ENCODE data around the gene C1QTNF1. TPM values are rescaled to one million over a fixed set of nuclear protein-coding genes. Genes with fewer than 3 reads are reported as not detected.

Gene C1QTNF1
- total and polyA plus RNA-seq, 9 of the 15 experiments (the other 6 are each of a cell fraction or from before 2014, with no cell fraction given), result 0.09 TPM; not detected in 8

DNA sequence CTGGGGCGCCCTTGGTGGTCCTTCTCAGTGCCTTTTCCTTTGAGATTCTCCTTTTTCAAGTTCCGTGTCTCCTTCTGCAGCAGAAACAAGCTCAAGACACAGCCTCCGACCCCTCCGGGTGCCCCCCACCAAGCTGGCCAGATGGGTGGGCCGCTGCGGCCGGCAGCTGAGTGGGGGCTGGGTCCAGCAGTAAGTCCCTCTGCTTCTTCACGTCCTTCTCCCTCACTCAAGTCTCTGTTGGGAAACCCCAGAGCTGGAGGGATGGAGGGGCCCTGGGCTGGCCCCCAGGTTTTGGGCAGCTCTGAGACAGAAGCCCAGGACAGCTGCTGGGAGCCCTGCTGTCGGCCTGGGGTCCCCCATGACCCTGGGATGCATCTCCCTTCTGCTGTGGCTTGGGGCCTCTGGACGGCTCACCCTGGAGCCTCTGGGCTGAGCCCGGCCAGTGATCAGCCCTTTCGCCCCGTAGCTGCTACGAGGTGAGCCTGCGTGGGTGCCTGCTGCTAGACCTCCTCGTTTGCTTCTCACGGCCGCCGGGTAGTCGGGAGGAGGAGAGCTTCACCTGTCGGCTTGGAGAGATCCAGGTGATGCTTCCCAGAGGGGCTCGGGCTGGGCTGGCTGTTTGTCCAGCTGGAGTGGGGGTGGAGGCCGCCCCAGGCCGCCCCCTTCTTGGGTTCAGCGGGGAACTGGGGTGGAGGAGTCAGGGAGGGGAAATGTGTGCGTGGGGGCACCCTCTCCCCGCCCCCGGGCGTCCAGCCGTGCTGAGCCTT, 61.4 kb downstream of the C1QTNF1 start:
- ChIA-PET POLR2A (interaction anchor here (0.6 to 3.0 kb wide), 7 partner anchors 9 to 761 kb away, joined by 3 to 9 read pairs (median 4); no protein-coding TSS in a partner anchor), CTCF (ENCODE audit: low intra/inter-chr PET ratio) (interaction anchor here (1.1 kb wide), 1 partner anchor 20 kb away, joined by 3 read pairs; no protein-coding TSS in a partner anchor)
- intact Hi-C loops (cut with micrococcal nuclease) (no loop called here), in situ Hi-C loops (cut with MboI) (no loop called here)
- ATAC-seq (no peak), FAIRE-seq (no peak), DNase-seq (ENCODE audit: extremely low read depth in 1 of 4, low spot score in 3 of 4) (no peak)
- H4K20me1 ChIP-seq (replicated peaks; ENCODE audit: control insufficient read depth, insufficient read depth, low read length), result peaks cover 29% of the 10 kb centered on the region
- H3K36me3 ChIP-seq (ENCODE audit: control insufficient read depth, insufficient read depth, low read length), result peaks cover 56% of the 10 kb centered on the region; the same call in 1 of the 3 replicates
- no peak overlapping the region; a peak in 1 of 4 replicates for H3K9ac ChIP-seq (ENCODE audit: insufficient read depth in 1 of 2, low read depth in 2 of 2, low read length in 2 of 2)
- H2AFZ ChIP-seq (ENCODE audit: low read depth, low read length), result no peak overlapping the region
- H3K9me1 ChIP-seq (ENCODE audit: control insufficient read depth, insufficient read depth, low read length), result peaks cover 7% of the 10 kb centered on the region
- no peaks in the 10 kb centered on the region for H3K9me3 ChIP-seq (replicated peaks; ENCODE audit: control insufficient read depth, insufficient read depth, low read depth, low read length)
- peaks cover 0 to 38% of the 10 kb centered on the region in 2 experiments; a peak in 2 of 5 replicates for H3K4me1 ChIP-seq (replicated peaks in 1 of 2; ENCODE audit: control insufficient read depth in 2 of 2, insufficient read depth in 2 of 2, low read length in 2 of 2)
- H3K4me3 ChIP-seq, result no peak overlapping the region
- TF ChIP-seq CSDE1 (IDR thresholded peaks at IDR 0.05) (no peak), DPF2 (IDR thresholded peaks at IDR 0.05) (no peak), ZBTB17 (CRISPR knock-in tag; IDR thresholded peaks at IDR 0.05) (no peak), RCOR1 (IDR thresholded peaks at IDR 0.05; ENCODE audit: borderline replicate concordance in 1 of 2, low read depth in 2 of 2, low read length in 2 of 2) (no peak), ZNF274 (IDR thresholded peaks at IDR 0.05; ENCODE audit: borderline replicate concordance, low read depth, low read length) (no peak)
- BruUV-seq (replicated peaks), result no TSS peak
- no peak overlapping the region for H3K27ac ChIP-seq (ENCODE audit: extremely low read depth, low read depth, low read length)
- 83% methylated on average over 15 of the region's 30 CpGs for WGBS (ENCODE audit: insufficient coverage, low coverage, missing lambda C conversion rate)
- H3K27me3 ChIP-seq (ENCODE audit: control insufficient read depth in 2 of 2, insufficient read depth in 2 of 2, low read length in 2 of 2), result no peaks in the 10 kb centered on the region
- no peak overlapping the region for H3K4me2 ChIP-seq (ENCODE audit: insufficient read depth, low read length)
- H3K79me2 ChIP-seq (ENCODE audit: control insufficient read depth, insufficient read depth, low read length), result no peaks in the 10 kb centered on the region

Data from K562 (cell line).